Liver (tissue), 9 donors: ENCODE measurements around the gene THAP2. TPM values are rescaled to one million over a fixed set of nuclear protein-coding genes. Genes with fewer than 3 reads are reported as not detected.

Source experiments
- DNase-seq: peaks from one replicate; pipeline ENCODE4 v3.0.0-alpha.2; 2017; ENCODE audit warnings: low spot score
- H3K27ac ChIP-seq, 2 donors: one replicate each; pipeline ENCODE4 v1.7.0; 2013; ENCODE audit warnings: inconsistent platforms in 2 of 2, low read length in 2 of 2, control low read depth in 1 of 2, low read depth in 1 of 2, mild to moderate bottlenecking in 1 of 2
- H3K27me3 ChIP-seq, 4 donors: one replicate each; pipeline versions ENCODE4 v1.6.1 to v1.7.0; 2013; ENCODE audit warnings: low read length in 3 of 4, inconsistent platforms in 1 of 4, mild to moderate bottlenecking in 1 of 4, moderate library complexity in 1 of 4; ENCODE audit not compliant: control insufficient read depth in 4 of 4, insufficient read depth in 4 of 4
- H3K36me3 ChIP-seq, 4 donors: one replicate each; pipeline versions ENCODE4 v1.6.1 to v1.7.0; 2013; ENCODE audit warnings: low read length in 3 of 4, mild to moderate bottlenecking in 3 of 4, low read depth in 1 of 4, moderate library complexity in 1 of 4; ENCODE audit not compliant: control insufficient read depth in 4 of 4, insufficient read depth in 3 of 4
- H3K4me1 ChIP-seq, 4 donors: one replicate each; pipeline versions ENCODE4 v1.6.1 to v1.7.0; 2013; ENCODE audit warnings: low read length in 3 of 4, mild to moderate bottlenecking in 3 of 4, moderate library complexity in 1 of 4; ENCODE audit not compliant: control insufficient read depth in 4 of 4, insufficient read depth in 4 of 4
- H3K4me3 ChIP-seq, 3 donors: one replicate each; pipeline versions ENCODE4 v1.6.1 to v1.7.0; 2013; ENCODE audit warnings: low read length in 3 of 3, control low read depth in 1 of 3, low read depth in 1 of 3, mild to moderate bottlenecking in 1 of 3
- H3K9ac ChIP-seq, 2 donors: one replicate each; pipeline ENCODE4 v1.7.0; 2013; ENCODE audit warnings: low read length in 2 of 2, mild to moderate bottlenecking in 2 of 2, moderate library complexity in 2 of 2, control low read depth in 1 of 2, low read depth in 1 of 2
- H3K9me3 ChIP-seq, 4 donors: one replicate each; pipeline versions ENCODE4 v1.6.1 to v1.7.0; 2013; ENCODE audit warnings: low read length in 3 of 4; ENCODE audit not compliant: control insufficient read depth in 4 of 4
- EGR1 ChIP-seq, 2 donors: IDR thresholded peaks; 2 replicates each; pipeline ENCODE4 v1.6.1; 2016 to 2018; ENCODE audit warnings: antibody characterized with exemption in 2 of 2, low read depth in 2 of 2
- FOXA1 ChIP-seq: IDR thresholded peaks from 2 replicates; pipeline ENCODE4 v1.6.1; 2016; ENCODE audit warnings: antibody characterized with exemption
- FOXA2 ChIP-seq: IDR thresholded peaks from 2 replicates; pipeline ENCODE4 v1.6.1; 2016; ENCODE audit warnings: antibody characterized with exemption
- GABPA ChIP-seq, 2 donors: IDR thresholded peaks in 1 of 2; conservative IDR thresholded peaks in 1 of 2; 2 replicates each; pipeline ENCODE4 v1.6.1; 2016; ENCODE audit warnings: antibody characterized with exemption in 2 of 2, mild to moderate bottlenecking in 1 of 2, moderate library complexity in 1 of 2
- HNF4A ChIP-seq, 2 donors: conservative IDR thresholded peaks; 2 replicates each; pipeline ENCODE4 v1.6.1; 2016; ENCODE audit warnings: antibody characterized with exemption in 2 of 2, mild to moderate bottlenecking in 2 of 2
- HNF4G ChIP-seq: IDR thresholded peaks from 2 replicates; pipeline ENCODE4 v1.6.1; 2016; ENCODE audit warnings: antibody characterized with exemption
- JUND ChIP-seq, 2 donors: IDR thresholded peaks; 2 replicates each; pipeline ENCODE4 v1.6.1; 2016; ENCODE audit warnings: antibody characterized with exemption in 2 of 2
- NR2F2 ChIP-seq: IDR thresholded peaks from 2 replicates; pipeline ENCODE4 v1.6.1; 2016; ENCODE audit warnings: antibody characterized with exemption
- RAD21 ChIP-seq, 2 donors: IDR thresholded peaks; 2 replicates each; pipeline ENCODE4 v1.6.1; 2016; ENCODE audit warnings: antibody characterized with exemption in 2 of 2, mild to moderate bottlenecking in 2 of 2
- RXRA ChIP-seq, 2 donors: IDR thresholded peaks; 2 replicates each; pipeline ENCODE4 v1.6.1; 2017 to 2018; ENCODE audit warnings: antibody characterized with exemption in 2 of 2, mild to moderate bottlenecking in 1 of 2
- SP1 ChIP-seq: IDR thresholded peaks from 2 replicates; pipeline ENCODE4 v1.6.1; 2018; ENCODE audit warnings: antibody characterized with exemption, mild to moderate bottlenecking
- TAF1 ChIP-seq: conservative IDR thresholded peaks from 2 replicates; pipeline ENCODE4 v1.6.1; 2016; ENCODE audit warnings: antibody characterized with exemption, mild to moderate bottlenecking
- YY1 ChIP-seq: IDR thresholded peaks from 2 replicates; pipeline ENCODE4 v1.6.1; 2016; ENCODE audit warnings: antibody characterized with exemption, mild to moderate bottlenecking
- WGBS: extraction: QIAGEN DNeasy Blood & Tissue Kit; methylation state at CpG from one replicate; pipeline ENCODE4 v1.1.7; 2013; 5-methylcytosine and 5-hydroxymethylcytosine counted together
- polyA plus RNA-seq, 2 donors: library from polyadenylated mRNA; stranded (reverse) in 1 of 2; unstranded in 1 of 2; fragments of 200-250 nt in 1 of 2; fragments of >200 nt in 1 of 2; fragmentation: Nextera tagmentation in 1 of 2; extraction: Ambion mirVana in 1 of 2; gene quantifications; one replicate each; pipeline versions ENCODE4 v1.2.1 to v1.2.3, GENCODE V29; 2013 to 2015
- total RNA-seq, 2 donors: library from RNA; depleted of rRNA; stranded (reverse); fragments of >200 nt; gene quantifications; one replicate each; pipeline ENCODE4 v1.2.3, GENCODE V29; 2014
- TF ChIP-seq, protein P1 (sequence below): IDR thresholded peaks from 2 replicates; pipeline ENCODE4 v1.6.1; 2016; ENCODE audit warnings: antibody characterized with exemption, mild to moderate bottlenecking
- TF ChIP-seq, protein P2 (sequence below): IDR thresholded peaks from 2 replicates; pipeline ENCODE4 v1.6.1; 2016; ENCODE audit warnings: antibody characterized with exemption
- TF ChIP-seq, protein P3 (sequence below): IDR thresholded peaks from 2 replicates; pipeline ENCODE4 v1.6.1; 2016; ENCODE audit warnings: antibody characterized with exemption
- TF ChIP-seq, protein P4 (sequence below): IDR thresholded peaks from 2 replicates; pipeline ENCODE4 v1.6.1; 2016; ENCODE audit warnings: antibody characterized with exemption
- TF ChIP-seq, protein P5 (sequence below): fragments of 150-350 bp; IDR thresholded peaks from 2 replicates; pipeline ENCODE4 v1.5.1; 2017; ENCODE audit warnings: improper control_type of control experiment, low read depth, low read length; ENCODE audit not compliant: missing input control
- donor health status: healthy.
- donor health status: healthy.
- donor health status: healthy.
- donor health status: healthy.
- donor health status: healthy.

THAP2 gene
- total and polyA plus RNA-seq, 4 donors: 0.82 to 2.5 (median 1.5) TPM

DNA sequence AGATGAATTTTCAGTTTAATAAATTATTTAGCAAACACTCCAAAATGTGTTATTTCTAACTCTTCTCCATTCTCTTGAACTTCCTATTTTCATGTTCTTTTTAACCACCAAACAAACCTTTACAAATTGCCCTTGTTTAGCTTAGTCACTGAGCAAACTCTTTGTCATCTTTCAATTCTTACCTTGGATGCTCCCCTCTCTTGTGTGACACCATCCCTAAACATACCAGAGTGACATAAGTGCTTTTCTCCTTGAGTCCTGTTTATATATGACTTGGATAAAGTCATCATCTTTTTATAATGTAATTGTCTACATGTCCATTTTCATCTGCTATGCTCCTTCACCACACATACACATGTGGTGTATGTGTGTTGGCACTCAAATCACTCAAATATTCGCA, 18.4 kb downstream of the THAP2 start:
- Histone ChIP-seq H3K4me3 (no peak overlapping the region), H3K4me1 (peaks cover 7 to 13% (median 9%) of the 10 kb centered on the region in 4 donors), H3K9ac (no peak overlapping the region), H3K9me3 (no peaks in the 10 kb centered on the region), H3K36me3 (no peaks in the 10 kb centered on the region), H3K27me3 (no peaks in the 10 kb centered on the region), H3K27ac (no peak overlapping the region)
- TF ChIP-seq, protein P1, sequence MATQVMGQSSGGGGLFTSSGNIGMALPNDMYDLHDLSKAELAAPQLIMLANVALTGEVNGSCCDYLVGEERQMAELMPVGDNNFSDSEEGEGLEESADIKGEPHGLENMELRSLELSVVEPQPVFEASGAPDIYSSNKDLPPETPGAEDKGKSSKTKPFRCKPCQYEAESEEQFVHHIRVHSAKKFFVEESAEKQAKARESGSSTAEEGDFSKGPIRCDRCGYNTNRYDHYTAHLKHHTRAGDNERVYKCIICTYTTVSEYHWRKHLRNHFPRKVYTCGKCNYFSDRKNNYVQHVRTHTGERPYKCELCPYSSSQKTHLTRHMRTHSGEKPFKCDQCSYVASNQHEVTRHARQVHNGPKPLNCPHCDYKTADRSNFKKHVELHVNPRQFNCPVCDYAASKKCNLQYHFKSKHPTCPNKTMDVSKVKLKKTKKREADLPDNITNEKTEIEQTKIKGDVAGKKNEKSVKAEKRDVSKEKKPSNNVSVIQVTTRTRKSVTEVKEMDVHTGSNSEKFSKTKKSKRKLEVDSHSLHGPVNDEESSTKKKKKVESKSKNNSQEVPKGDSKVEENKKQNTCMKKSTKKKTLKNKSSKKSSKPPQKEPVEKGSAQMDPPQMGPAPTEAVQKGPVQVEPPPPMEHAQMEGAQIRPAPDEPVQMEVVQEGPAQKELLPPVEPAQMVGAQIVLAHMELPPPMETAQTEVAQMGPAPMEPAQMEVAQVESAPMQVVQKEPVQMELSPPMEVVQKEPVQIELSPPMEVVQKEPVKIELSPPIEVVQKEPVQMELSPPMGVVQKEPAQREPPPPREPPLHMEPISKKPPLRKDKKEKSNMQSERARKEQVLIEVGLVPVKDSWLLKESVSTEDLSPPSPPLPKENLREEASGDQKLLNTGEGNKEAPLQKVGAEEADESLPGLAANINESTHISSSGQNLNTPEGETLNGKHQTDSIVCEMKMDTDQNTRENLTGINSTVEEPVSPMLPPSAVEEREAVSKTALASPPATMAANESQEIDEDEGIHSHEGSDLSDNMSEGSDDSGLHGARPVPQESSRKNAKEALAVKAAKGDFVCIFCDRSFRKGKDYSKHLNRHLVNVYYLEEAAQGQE: no peak
- TF ChIP-seq FOXA2 (no peak), HNF4G (no peak), GABPA (IDR thresholded peaks at IDR 0.05 in 1 of 2, conservative IDR thresholded peaks at IDR 0.05 in 1 of 2) (no peak), EGR1 (IDR thresholded peaks at IDR 0.05; ENCODE audit: low read depth in 2 of 2) (no peak), JUND (IDR thresholded peaks at IDR 0.05) (no peak), SP1 (no peak)
- TF ChIP-seq, protein P2, sequence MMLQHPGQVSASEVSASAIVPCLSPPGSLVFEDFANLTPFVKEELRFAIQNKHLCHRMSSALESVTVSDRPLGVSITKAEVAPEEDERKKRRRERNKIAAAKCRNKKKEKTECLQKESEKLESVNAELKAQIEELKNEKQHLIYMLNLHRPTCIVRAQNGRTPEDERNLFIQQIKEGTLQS: no peak
- TF ChIP-seq, protein P3, sequence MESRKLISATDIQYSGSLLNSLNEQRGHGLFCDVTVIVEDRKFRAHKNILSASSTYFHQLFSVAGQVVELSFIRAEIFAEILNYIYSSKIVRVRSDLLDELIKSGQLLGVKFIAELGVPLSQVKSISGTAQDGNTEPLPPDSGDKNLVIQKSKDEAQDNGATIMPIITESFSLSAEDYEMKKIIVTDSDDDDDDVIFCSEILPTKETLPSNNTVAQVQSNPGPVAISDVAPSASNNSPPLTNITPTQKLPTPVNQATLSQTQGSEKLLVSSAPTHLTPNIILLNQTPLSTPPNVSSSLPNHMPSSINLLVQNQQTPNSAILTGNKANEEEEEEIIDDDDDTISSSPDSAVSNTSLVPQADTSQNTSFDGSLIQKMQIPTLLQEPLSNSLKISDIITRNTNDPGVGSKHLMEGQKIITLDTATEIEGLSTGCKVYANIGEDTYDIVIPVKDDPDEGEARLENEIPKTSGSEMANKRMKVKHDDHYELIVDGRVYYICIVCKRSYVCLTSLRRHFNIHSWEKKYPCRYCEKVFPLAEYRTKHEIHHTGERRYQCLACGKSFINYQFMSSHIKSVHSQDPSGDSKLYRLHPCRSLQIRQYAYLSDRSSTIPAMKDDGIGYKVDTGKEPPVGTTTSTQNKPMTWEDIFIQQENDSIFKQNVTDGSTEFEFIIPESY: no peak
- DNase-seq: no peak
- WGBS: 98% methylated on average over 1 of the region's 1 CpG

DNA sequence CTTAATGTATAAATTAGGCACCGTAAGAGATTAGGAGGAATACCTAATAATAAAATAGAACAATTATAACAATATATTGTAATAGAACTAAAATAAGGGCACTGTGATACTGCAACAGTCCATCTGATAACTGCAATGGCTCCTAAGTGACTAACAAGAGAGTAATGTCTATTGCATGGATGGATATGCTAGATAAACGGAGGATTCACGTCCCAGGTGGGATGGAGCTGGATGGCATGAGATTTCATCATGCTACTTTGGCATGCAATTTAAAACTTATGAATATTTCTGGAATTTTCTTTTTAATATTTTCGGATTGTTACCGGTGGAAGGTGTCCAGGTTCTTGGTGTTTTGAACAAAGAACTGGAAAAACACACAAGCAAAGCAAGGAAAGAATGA, 19.5 kb downstream of the THAP2 start:
- DNase-seq: no peak
- Histone ChIP-seq H3K27ac (no peak overlapping the region), H3K27me3 (no peaks in the 10 kb centered on the region), H3K4me3 (no peak overlapping the region), H3K36me3 (no peaks in the 10 kb centered on the region), H3K9ac (no peak overlapping the region), H3K4me1 (peaks cover 9 to 18% (median 13%) of the 10 kb centered on the region in 4 donors), H3K9me3 (no peaks in the 10 kb centered on the region)
- 93% methylated on average over 5 of the region's 5 CpGs for WGBS
- TF ChIP-seq SP1 (no peak), HNF4G (no peak), GABPA (IDR thresholded peaks at IDR 0.05 in 1 of 2, conservative IDR thresholded peaks at IDR 0.05 in 1 of 2) (no peak), JUND (IDR thresholded peaks at IDR 0.05) (no peak), FOXA1 (no peak), FOXA2 (no peak), HNF4A (conservative IDR thresholded peaks at IDR 0.05) (no peak), RXRA (IDR thresholded peaks at IDR 0.05) (no peak), TAF1 (no peak), EGR1 (IDR thresholded peaks at IDR 0.05; ENCODE audit: low read depth in 2 of 2) (no peak), NR2F2 (no peak), RAD21 (IDR thresholded peaks at IDR 0.05) (no peak), YY1 (no peak)
- TF ChIP-seq, protein P4, sequence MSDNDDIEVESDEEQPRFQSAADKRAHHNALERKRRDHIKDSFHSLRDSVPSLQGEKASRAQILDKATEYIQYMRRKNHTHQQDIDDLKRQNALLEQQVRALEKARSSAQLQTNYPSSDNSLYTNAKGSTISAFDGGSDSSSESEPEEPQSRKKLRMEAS: no peak
- TF ChIP-seq, protein P5, sequence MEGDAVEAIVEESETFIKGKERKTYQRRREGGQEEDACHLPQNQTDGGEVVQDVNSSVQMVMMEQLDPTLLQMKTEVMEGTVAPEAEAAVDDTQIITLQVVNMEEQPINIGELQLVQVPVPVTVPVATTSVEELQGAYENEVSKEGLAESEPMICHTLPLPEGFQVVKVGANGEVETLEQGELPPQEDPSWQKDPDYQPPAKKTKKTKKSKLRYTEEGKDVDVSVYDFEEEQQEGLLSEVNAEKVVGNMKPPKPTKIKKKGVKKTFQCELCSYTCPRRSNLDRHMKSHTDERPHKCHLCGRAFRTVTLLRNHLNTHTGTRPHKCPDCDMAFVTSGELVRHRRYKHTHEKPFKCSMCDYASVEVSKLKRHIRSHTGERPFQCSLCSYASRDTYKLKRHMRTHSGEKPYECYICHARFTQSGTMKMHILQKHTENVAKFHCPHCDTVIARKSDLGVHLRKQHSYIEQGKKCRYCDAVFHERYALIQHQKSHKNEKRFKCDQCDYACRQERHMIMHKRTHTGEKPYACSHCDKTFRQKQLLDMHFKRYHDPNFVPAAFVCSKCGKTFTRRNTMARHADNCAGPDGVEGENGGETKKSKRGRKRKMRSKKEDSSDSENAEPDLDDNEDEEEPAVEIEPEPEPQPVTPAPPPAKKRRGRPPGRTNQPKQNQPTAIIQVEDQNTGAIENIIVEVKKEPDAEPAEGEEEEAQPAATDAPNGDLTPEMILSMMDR: no peak
- TF ChIP-seq, protein P3: no peak
- TF ChIP-seq, protein P2: no peak
- TF ChIP-seq, protein P1: no peak
